Endothelial cell of umbilical vein (primary cell): ENCODE measurements around the gene TMEM87B. TPM values are rescaled to one million over a fixed set of nuclear protein-coding genes. Genes with fewer than 3 reads are reported as not detected.

Source experiments
- BruUV-seq: library from RNA; stranded (reverse); fragments of 400-500 nt; replicated peaks from 2 replicates; lab custom pipeline; 2021; lab: Mats Ljungman, UMichigan
- CTCF ChIA-PET: fragments of 300-600, 350-600 bp; sonication (Branson Sonifier 250); formaldehyde crosslinking; loops from one replicate; lab custom pipeline; 2021; ENCODE audit warnings: antibody characterized with exemption, inconsistent platforms; lab: Charles Lee
- POLR2A ChIA-PET: fragments of 300-600, 350-600 bp; sonication (Branson Sonifier 250); formaldehyde crosslinking; loops from one replicate; lab custom pipeline; 2021; ENCODE audit warnings: antibody characterized with exemption, inconsistent platforms; lab: Charles Lee
- DNase-seq: peaks from one replicate; pipeline ENCODE4 v3.0.0-alpha.2; 2011; ENCODE audit warnings: low read depth, low spot score
- FAIRE-seq: peaks from 2 replicates; lab custom pipeline; 2011; peaks lifted over from hg19 to GRCh38; lab: Jason Lieb, UNC
- H2AFZ ChIP-seq: 2 replicates; pipeline ENCODE4 v1.6.0; 2012; ENCODE audit warnings: low read depth, low read length, control low read depth, inconsistent platforms
- H3K27ac ChIP-seq: 2 replicates; pipeline ENCODE4 v1.5.1; 2011; ENCODE audit warnings: low read depth, mild to moderate bottlenecking, control low read depth, low read length, moderate library complexity; ENCODE audit not compliant: insufficient read depth
- H3K27me3 ChIP-seq, 2 experiments: 2 replicates each; pipeline versions ENCODE4 v1.6.0 to v1.6.1; 2011; ENCODE audit warnings: low read length in 2 of 2, mixed read lengths in 1 of 2; ENCODE audit not compliant: control insufficient read depth in 2 of 2, insufficient read depth in 2 of 2
- H3K36me3 ChIP-seq, 2 experiments: 2 replicates in 1 of 2; 3 replicates in 1 of 2; pipeline ENCODE4 v1.5.1; 2011; ENCODE audit warnings: low read length in 2 of 2, mild to moderate bottlenecking in 1 of 2, moderate library complexity in 1 of 2; ENCODE audit not compliant: control insufficient read depth in 2 of 2, insufficient read depth in 2 of 2; ENCODE audit errors: extremely low read depth in 1 of 2
- H3K4me1 ChIP-seq: 3 replicates; pipeline ENCODE4 v1.5.1; 2011; ENCODE audit warnings: mild to moderate bottlenecking, low read length; ENCODE audit not compliant: control insufficient read depth, insufficient read depth; ENCODE audit errors: extremely low read depth
- H3K4me2 ChIP-seq: 2 replicates; pipeline ENCODE4 v1.6.1; 2011; ENCODE audit warnings: low read length, control low read depth, mixed read lengths; ENCODE audit not compliant: insufficient read depth
- H3K4me3 ChIP-seq, 3 experiments: fragments of 200-600 bp in 1 of 3; sonication (generic), shearing (Covaris generic) in 1 of 3; replicated peaks in 1 of 3; 2 replicates each; pipeline ENCODE4 v1.5.1; 2011 to 2016; ENCODE audit warnings: control low read depth in 3 of 3, low read length in 3 of 3, mild to moderate bottlenecking in 2 of 3, inconsistent platforms in 1 of 3, low read depth in 1 of 3, moderate library complexity in 1 of 3; ENCODE audit not compliant: insufficient read depth in 1 of 3
- H3K79me2 ChIP-seq: 2 replicates; pipeline ENCODE4 v1.6.0; 2012; ENCODE audit warnings: low read length, inconsistent platforms; ENCODE audit not compliant: control insufficient read depth, insufficient read depth
- H3K9ac ChIP-seq: replicated peaks from 2 replicates; pipeline ENCODE3; 2011; ENCODE audit warnings: low read length, control low read depth; ENCODE audit not compliant: insufficient read depth; ENCODE audit errors: extremely low read depth
- H3K9me1 ChIP-seq: replicated peaks from 3 replicates; pipeline ENCODE4 v1.6.0; 2011; ENCODE audit warnings: mild to moderate bottlenecking, low read length; ENCODE audit not compliant: control insufficient read depth, insufficient read depth; ENCODE audit errors: extremely low read depth
- H3K9me3 ChIP-seq: replicated peaks from 2 replicates; pipeline ENCODE4 v1.5.1; 2012; ENCODE audit warnings: low read length, inconsistent platforms; ENCODE audit not compliant: control insufficient read depth, insufficient read depth
- H4K20me1 ChIP-seq: replicated peaks from 2 replicates; pipeline ENCODE3; 2011; ENCODE audit warnings: mild to moderate bottlenecking, low read length; ENCODE audit not compliant: control insufficient read depth, insufficient read depth; ENCODE audit errors: extremely low read depth
- EZH2 ChIP-seq: IDR thresholded peaks from 2 replicates; pipeline ENCODE4 v1.6.1; 2012; ENCODE audit warnings: borderline replicate concordance, low read depth, mild to moderate bottlenecking, moderate library complexity, low read length, inconsistent platforms; ENCODE audit not compliant: severe bottlenecking
- FOS ChIP-seq: IDR thresholded peaks from 2 replicates; pipeline ENCODE4 v1.6.1; 2011; ENCODE audit warnings: mild to moderate bottlenecking, low read length, moderate library complexity, borderline replicate concordance; ENCODE audit not compliant: insufficient read depth
- GATA2 ChIP-seq: IDR thresholded peaks from 2 replicates; pipeline ENCODE4 v1.7.0; 2011; ENCODE audit warnings: low read depth, mild to moderate bottlenecking, moderate library complexity, mixed read lengths, low read length; ENCODE audit not compliant: insufficient read length, insufficient read depth
- JUN ChIP-seq: IDR thresholded peaks from 2 replicates; pipeline ENCODE4 v1.6.1; 2011; ENCODE audit warnings: borderline replicate concordance, low read depth; ENCODE audit not compliant: insufficient read length, insufficient read depth
- MYC ChIP-seq: IDR thresholded peaks from one replicate; pipeline ENCODE4 v1.6.1; 2011; ENCODE audit warnings: mild to moderate bottlenecking, low read depth, low read length
- POLR2A ChIP-seq: IDR thresholded peaks from 2 replicates; pipeline ENCODE4 v1.6.1; 2012; ENCODE audit warnings: low read depth, mild to moderate bottlenecking, control low read depth, low read length
- POLR2AphosphoS5 ChIP-seq: IDR thresholded peaks from 2 replicates; pipeline ENCODE4 v1.6.1; 2012; ENCODE audit warnings: low read depth, mild to moderate bottlenecking, control low read depth, low read length, moderate library complexity; ENCODE audit not compliant: insufficient read depth
- dilution Hi-C: fragments of 300-500 bp; cut with MboI; formaldehyde crosslinking; loops from one replicate; pipeline ENCODE4 v1.15.0; 2019; ENCODE audit warnings: low sequenced_read_pairs; ENCODE audit not compliant: extremely low pct_ligation_motif_present
- intact Hi-C: fragments of 100-400 bp; cut with micrococcal nuclease; formaldehyde crosslinking; loops from one replicate; pipeline ENCODE4 v1.10.0; 2022
- polyA plus RNA-seq, 4 experiments: library from polyadenylated mRNA; depleted of rRNA in 3 of 4; stranded (reverse) in 3 of 4; unstranded in 1 of 4; fragments of >200 nt; gene quantifications; 2 replicates each; pipeline versions ENCODE4 v1.2.1 to v1.2.3, GENCODE V29; 2011 to 2012; ENCODE audit warnings: missing spikeins in 1 of 4
- total RNA-seq: library from RNA; stranded (reverse); gene quantifications from 2 replicates; pipeline ENCODE4 v1.2.3, GENCODE V29; 2021
- TF ChIP-seq, protein P1 (sequence below), 2 donors: IDR thresholded peaks; 1 replicate in 1 of 2; 2 replicates in 1 of 2; pipeline ENCODE4 v1.5.1; 2011; ENCODE audit warnings: low read length in 2 of 2, mild to moderate bottlenecking in 2 of 2, moderate library complexity in 2 of 2, control low read depth in 1 of 2, inconsistent platforms in 1 of 2, low read depth in 1 of 2; ENCODE audit not compliant: insufficient read depth in 1 of 2; ENCODE audit errors: extremely low read depth in 1 of 2
- TF ChIP-seq, protein P2 (sequence below): IDR thresholded peaks from 2 replicates; pipeline ENCODE4 v1.6.1; 2011; ENCODE audit not compliant: insufficient read depth, insufficient read length

The TMEM87B gene
- total and polyA plus RNA-seq, 2 donors (not counting 3 experiments of a cell fraction or from before 2014, with no cell fraction given), result 17.6 to 21.5 TPM

DNA sequence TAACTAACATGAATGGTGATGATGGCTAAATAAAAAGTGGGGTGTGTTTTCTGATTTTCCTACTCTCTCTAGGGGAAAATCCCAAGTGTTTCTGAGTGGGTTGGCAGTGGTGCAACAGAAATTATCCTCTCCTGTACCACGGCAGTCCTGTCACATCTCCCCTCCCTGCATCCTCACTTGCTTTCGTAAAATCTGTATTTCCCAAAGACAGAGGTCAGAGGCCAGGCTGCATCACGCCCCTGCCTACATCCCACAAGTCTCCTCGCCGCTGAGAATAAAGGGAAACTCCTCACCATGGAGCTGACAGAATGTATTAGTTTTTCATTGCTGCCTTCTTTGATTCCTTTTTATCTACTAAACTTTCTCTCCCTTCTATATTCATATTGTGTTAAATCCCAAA lies 96.2 kb downstream of the TMEM87B start:
- Histone ChIP-seq H3K36me3 (no peaks in the 10 kb centered on the region), H3K79me2 (no peaks in the 10 kb centered on the region), H3K27ac (no peak overlapping the region), H3K9ac (no peak overlapping the region), H3K9me3 (no peaks in the 10 kb centered on the region), H3K9me1 (no peaks in the 10 kb centered on the region), H2AFZ (no peak overlapping the region), H3K4me1 (peaks cover 18% of the 10 kb centered on the region), H4K20me1 (no peaks in the 10 kb centered on the region), H3K4me2 (no peak overlapping the region), H3K4me3 (no peak overlapping the region), H3K27me3 (no peaks in the 10 kb centered on the region)
- CTCF ChIA-PET, result interaction anchor here (0.6 kb wide), 1 partner anchor 65 kb away, joined by 3 read pairs; no protein-coding TSS in a partner anchor
- BruUV-seq, result no TSS peak
- FAIRE-seq, result no peak
- dilution Hi-C loops, result no loop called here
- DNase-seq, result no peak
- intact Hi-C loops, result no loop called here
- POLR2A ChIA-PET, result no interaction called here
- no peak for TF ChIP-seq JUN
- TF ChIP-seq, protein P1, sequence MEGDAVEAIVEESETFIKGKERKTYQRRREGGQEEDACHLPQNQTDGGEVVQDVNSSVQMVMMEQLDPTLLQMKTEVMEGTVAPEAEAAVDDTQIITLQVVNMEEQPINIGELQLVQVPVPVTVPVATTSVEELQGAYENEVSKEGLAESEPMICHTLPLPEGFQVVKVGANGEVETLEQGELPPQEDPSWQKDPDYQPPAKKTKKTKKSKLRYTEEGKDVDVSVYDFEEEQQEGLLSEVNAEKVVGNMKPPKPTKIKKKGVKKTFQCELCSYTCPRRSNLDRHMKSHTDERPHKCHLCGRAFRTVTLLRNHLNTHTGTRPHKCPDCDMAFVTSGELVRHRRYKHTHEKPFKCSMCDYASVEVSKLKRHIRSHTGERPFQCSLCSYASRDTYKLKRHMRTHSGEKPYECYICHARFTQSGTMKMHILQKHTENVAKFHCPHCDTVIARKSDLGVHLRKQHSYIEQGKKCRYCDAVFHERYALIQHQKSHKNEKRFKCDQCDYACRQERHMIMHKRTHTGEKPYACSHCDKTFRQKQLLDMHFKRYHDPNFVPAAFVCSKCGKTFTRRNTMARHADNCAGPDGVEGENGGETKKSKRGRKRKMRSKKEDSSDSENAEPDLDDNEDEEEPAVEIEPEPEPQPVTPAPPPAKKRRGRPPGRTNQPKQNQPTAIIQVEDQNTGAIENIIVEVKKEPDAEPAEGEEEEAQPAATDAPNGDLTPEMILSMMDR (IDR thresholded peaks at IDR 0.05; ENCODE audit: extremely low read depth in 1 of 2, insufficient read depth in 1 of 2, low read depth in 1 of 2, low read length in 2 of 2), result no peak
- no peak for TF ChIP-seq GATA2
- TF ChIP-seq, protein P2, sequence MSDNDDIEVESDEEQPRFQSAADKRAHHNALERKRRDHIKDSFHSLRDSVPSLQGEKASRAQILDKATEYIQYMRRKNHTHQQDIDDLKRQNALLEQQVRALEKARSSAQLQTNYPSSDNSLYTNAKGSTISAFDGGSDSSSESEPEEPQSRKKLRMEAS, result no peak
- no peak for TF ChIP-seq POLR2AphosphoS5
- no peak for TF ChIP-seq EZH2
- TF ChIP-seq FOS, result no peak
- no peak for TF ChIP-seq POLR2A
- no peak for TF ChIP-seq MYC
